Hematopoietic multipotent progenitor cell treated with erythropoietin and hydrocortisone succinate and interleukin-3 and kit ligand, for 6 days (in vitro differentiated cells): ENCODE measurements around the gene SKIC8.
"Not testable (repeated sequence)": the region's sequence is repeated elsewhere in the genome, so short reads cannot be mapped to it uniquely, and the experiment has no call there.

Source experiments
- DNase-seq: peaks from one replicate; pipeline ENCODE4 v3.0.0-alpha.2; 2015

The SKIC8 gene

GRCh38 chr15:78249131-78249530, 50.3 kb downstream of the SKIC8 start:
- no peak for DNase-seq

DNA sequence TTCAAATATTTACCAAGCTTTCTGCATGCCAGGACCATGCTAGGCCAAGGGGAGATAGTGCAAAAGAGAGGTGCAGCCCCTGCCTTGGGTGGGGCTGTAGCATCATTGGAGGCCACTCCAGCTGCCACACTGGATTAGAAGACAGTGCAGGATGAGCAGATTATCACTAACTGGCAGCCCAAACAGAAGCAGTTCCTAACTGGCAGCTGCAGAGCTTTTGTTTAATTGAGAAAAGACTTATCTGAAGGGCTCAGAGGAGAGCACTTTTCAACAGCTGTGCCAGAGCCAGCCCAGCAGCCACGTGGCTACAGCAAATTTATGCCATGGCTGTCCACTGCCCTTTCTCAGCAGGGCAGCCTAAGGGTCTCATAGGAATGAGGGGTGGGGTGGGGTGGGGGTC, 51.5 kb downstream of the SKIC8 start:
- DNase-seq: peak; percentile 98

- not testable (repeated sequence) for DNase-seq
These were observed 53.3 kb downstream of the SKIC8 start for GRCh38 chr15:78245976-78246620.

DNA sequence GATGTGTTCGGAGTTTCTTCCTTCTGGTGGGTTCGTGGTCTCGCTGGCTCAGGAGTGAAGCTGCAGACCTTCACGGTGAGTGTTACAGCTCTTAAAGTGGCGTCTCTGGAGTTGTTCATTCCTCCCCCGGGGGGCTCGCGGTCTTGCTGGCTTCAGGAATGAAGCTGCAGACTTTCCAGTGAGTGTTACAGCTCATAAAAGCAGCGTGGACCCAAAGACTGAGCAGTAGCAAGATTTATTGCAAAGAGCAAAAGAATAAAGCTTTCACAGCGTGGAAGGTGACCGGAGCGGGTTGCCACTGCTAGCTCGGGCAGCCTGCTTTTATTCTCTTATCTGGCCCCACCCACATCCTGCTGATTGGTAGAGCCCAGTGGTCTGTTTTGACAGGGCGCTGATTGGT, 54.0 kb downstream of the SKIC8 start:
- not testable (repeated sequence) for DNase-seq

- DNase-seq: no peak
These were observed 54.5 kb downstream of the SKIC8 start for GRCh38 chr15:78244893-78245292.

GRCh38 chr15:78244101-78244500, 55.3 kb downstream of the SKIC8 start:
- DNase-seq: peak; percentile 78

GRCh38 chr15:78243491-78243941, 55.9 kb downstream of the SKIC8 start:
- DNase-seq: peak; percentile 53

- DNase-seq: no peak
These were observed 56.4 kb downstream of the SKIC8 start for GRCh38 chr15:78243058-78243457.

DNA sequence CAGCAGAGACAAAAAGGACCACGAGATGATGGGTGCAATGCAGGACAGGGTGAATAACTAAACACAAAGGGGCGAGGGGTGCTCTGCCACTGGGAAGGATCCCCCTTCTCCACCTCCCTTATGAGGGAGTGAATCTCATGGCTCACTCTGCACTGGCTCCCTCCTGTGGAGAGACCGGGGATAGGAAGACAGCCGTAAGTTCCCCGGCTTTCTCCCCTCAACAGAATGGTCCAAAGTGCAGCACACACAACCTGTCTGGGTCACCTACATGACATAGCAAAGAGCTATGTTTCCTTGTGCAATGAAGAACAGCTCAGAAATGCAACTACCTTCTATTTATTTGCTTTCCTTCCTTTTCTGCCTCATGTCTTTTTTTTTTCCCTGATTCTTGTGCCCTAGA, 57.3 kb downstream of the SKIC8 start:
- DNase-seq: peak; percentile 67

GRCh38 chr15:78241017-78241416, 58.4 kb downstream of the SKIC8 start:
- peak; percentile 93 for DNase-seq

- no peak for DNase-seq
These were observed 59.6 kb downstream of the SKIC8 start for GRCh38 chr15:78239811-78240210.

GRCh38 chr15:78237146-78237545, 62.3 kb downstream of the SKIC8 start:
- no peak for DNase-seq

DNA sequence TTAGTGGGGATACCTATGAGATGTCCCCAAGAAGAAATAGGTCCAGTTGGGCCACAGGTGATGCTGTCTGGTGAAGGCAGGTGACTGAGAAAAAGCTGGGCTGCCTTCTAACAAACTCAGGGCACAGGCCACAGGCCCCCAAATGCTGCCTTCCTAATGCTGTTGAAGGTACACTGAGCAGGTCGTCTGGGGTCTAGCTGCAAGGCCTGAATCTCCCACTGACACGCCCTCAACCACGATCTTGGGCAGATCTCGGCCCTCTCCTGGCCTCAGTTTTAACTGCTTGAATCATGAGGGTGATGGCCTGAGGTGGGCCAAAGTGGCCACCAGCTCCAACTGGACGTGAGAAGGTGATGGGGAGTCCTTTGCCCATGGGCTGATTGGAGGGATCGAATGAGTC, 62.9 kb downstream of the SKIC8 start:
- DNase-seq: no peak

GRCh38 chr15:78234515-78235040, 64.8 kb downstream of the SKIC8 start, which contains the start of gene ACSBG1:
Gene ACSBG1, minus strand, starts transcription at chr15:78234565. Its CDS starts 64 bp downstream, at chr15:78234501.
- DNase-seq: no peak

DNA sequence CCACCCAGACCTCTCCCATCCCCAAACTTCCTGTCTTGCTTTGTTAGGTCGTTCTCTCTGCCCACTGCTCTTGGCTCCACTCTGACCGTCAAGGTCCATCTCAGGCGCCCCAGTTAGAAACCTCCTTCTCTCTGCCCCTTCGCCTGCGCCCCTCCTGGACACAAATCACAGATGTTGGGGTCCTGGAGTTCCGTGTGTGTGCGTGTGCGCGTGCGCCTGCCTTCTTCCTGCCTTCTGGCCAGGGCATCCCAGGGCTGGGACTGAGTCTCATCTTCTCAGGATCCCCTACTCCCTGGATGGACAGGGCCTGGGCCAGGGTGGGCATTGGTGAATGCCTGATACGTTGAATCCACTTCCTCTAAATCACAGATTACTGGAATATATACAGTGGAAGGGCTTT, 65.9 kb downstream of the SKIC8 start:
- DNase-seq: no peak
